Fibroblast of skin of back (primary cell): Measurements from ENCODE around the gene SLITRK1. TPM values are rescaled to one million over a fixed set of nuclear protein-coding genes. Genes with fewer than 3 reads are reported as not detected.
A peak's percentile ranks its signal among the peaks of the same experiment; 100 is the strongest.

Experiments used
- DNase-seq: peaks from one replicate; pipeline ENCODE4 v3.0.0-alpha.2; 2013
- polyA plus RNA-seq, 2 experiments: library from polyadenylated mRNA; unstranded; fragments of 120-200 nt; gene quantifications; one replicate each; pipeline ENCODE4 v1.2.1, GENCODE V29; 2013; ENCODE audit not compliant: insufficient read length in 2 of 2

Gene SLITRK1
- polyA plus RNA-seq (2013, experiment 1 of 2; ENCODE audit: insufficient read length), result 0.07 TPM
- polyA plus RNA-seq (2013, experiment 2 of 2; ENCODE audit: insufficient read length), result 0.14 TPM

GRCh38 chr13:83881917-83882605 lies at the start of gene SLITRK1:
Gene SLITRK1, minus strand, starts transcription at chr13:83882474. Its CDS starts 967 bp downstream, at chr13:83881507.
- DNase-seq, result peak; percentile 80

- no peak for DNase-seq
Observed at GRCh38 chr13:83929157-83929556, 46.9 kb upstream of the SLITRK1 start.

- DNase-seq, result no peak
Observed at GRCh38 chr13:83919775-83920174, 37.5 kb upstream of the SLITRK1 start.

GRCh38 chr13:83914368-83914767 lies 32.1 kb upstream of the SLITRK1 start:
- DNase-seq, result no peak

GRCh38 chr13:83907196-83907989 lies 25.1 kb upstream of the SLITRK1 start:
- no peak for DNase-seq

- DNase-seq, result no peak
Observed at GRCh38 chr13:83906240-83906820, 24.1 kb upstream of the SLITRK1 start.

- no peak for DNase-seq
Observed at GRCh38 chr13:83905641-83906040, 23.4 kb upstream of the SLITRK1 start.

GRCh38 chr13:83895994-83896580 lies 13.8 kb upstream of the SLITRK1 start:
- DNase-seq, result peak; percentile 74

- DNase-seq, result no peak
Observed at GRCh38 chr13:83890358-83890757, 8.1 kb upstream of the SLITRK1 start.

GRCh38 chr13:83884141-83884540 lies 1.9 kb upstream of the SLITRK1 start:
- DNase-seq, result no peak

GRCh38 chr13:83883061-83883523 lies 818 bp upstream of the SLITRK1 start:
- no peak for DNase-seq

GRCh38 chr13:83882606-83882959 lies 309 bp upstream of the SLITRK1 start:
- DNase-seq, result no peak

GRCh38 chr13:83881140-83881684 lies 1.1 kb downstream of the SLITRK1 start:
- no peak for DNase-seq

GRCh38 chr13:83880275-83881139 lies 1.8 kb downstream of the SLITRK1 start:
- no peak for DNase-seq

GRCh38 chr13:83879431-83880171 lies 2.7 kb downstream of the SLITRK1 start:
- DNase-seq, result no peak

- no peak for DNase-seq
Observed at GRCh38 chr13:83878691-83879430, 3.4 kb downstream of the SLITRK1 start.

GRCh38 chr13:83877651-83878355 lies 4.5 kb downstream of the SLITRK1 start:
- DNase-seq, result no peak

- no peak for DNase-seq
Observed at GRCh38 chr13:83876546-83876945, 5.7 kb downstream of the SLITRK1 start.

- DNase-seq, result no peak
Observed at GRCh38 chr13:83867708-83868107, 14.6 kb downstream of the SLITRK1 start.
